ENCODE measurements around the gene IDH1.

Gene IDH1

GRCh38 chr2:208239770-208240493, 14.9 kb downstream of the IDH1 start:
- H3K4me3 ChIP-seq (replicated peaks; ENCODE audit: insufficient read depth, low read length): no peak overlapping the region
- no peak for DNase-seq (ENCODE audit: low read depth in 1 of 2, low spot score in 1 of 2)
- TF ChIP-seq CTCF (IDR thresholded peaks at IDR 0.05; ENCODE audit: insufficient read depth, low read length) (no peak), REST (IDR thresholded peaks at IDR 0.05; ENCODE audit: insufficient replicate concordance, low read depth) (no peak), POLR2AphosphoS5 (IDR thresholded peaks at IDR 0.05; ENCODE audit: low read depth) (no peak), GABPA (IDR thresholded peaks at IDR 0.05; ENCODE audit: low read depth) (no peak), SPI1 (IDR thresholded peaks at IDR 0.05; ENCODE audit: borderline replicate concordance, low read depth) (no peak)
- no peak overlapping the region for H3K27ac ChIP-seq (replicated peaks)
- no peaks in the 10 kb centered on the region for H3K27me3 ChIP-seq (ENCODE audit: insufficient read depth, poor library complexity, severe bottlenecking)

- TF ChIP-seq POLR2AphosphoS5 (IDR thresholded peaks at IDR 0.05; ENCODE audit: low read depth) (no peak), REST (IDR thresholded peaks at IDR 0.05; ENCODE audit: insufficient replicate concordance, low read depth) (no peak), GABPA (IDR thresholded peaks at IDR 0.05; ENCODE audit: low read depth) (no peak), SPI1 (IDR thresholded peaks at IDR 0.05; ENCODE audit: borderline replicate concordance, low read depth) (no peak), CTCF (IDR thresholded peaks at IDR 0.05; ENCODE audit: insufficient read depth, low read length) (no peak)
These were observed 19.0 kb downstream of the IDH1 start for GRCh38 chr2:208235860-208236259.

GRCh38 chr2:208234786-208235185, 20.1 kb downstream of the IDH1 start:
- Histone ChIP-seq H3K27me3 (ENCODE audit: insufficient read depth, poor library complexity, severe bottlenecking) (no peaks in the 10 kb centered on the region), H3K4me3 (replicated peaks; ENCODE audit: insufficient read depth, low read length) (no peak overlapping the region), H3K27ac (replicated peaks) (no peak overlapping the region)
- TF ChIP-seq GABPA (IDR thresholded peaks at IDR 0.05; ENCODE audit: low read depth) (no peak), REST (IDR thresholded peaks at IDR 0.05; ENCODE audit: insufficient replicate concordance, low read depth) (no peak), SPI1 (IDR thresholded peaks at IDR 0.05; ENCODE audit: borderline replicate concordance, low read depth) (no peak), POLR2AphosphoS5 (IDR thresholded peaks at IDR 0.05; ENCODE audit: low read depth) (no peak), CTCF (IDR thresholded peaks at IDR 0.05; ENCODE audit: insufficient read depth, low read length) (no peak)
- no peak for DNase-seq (ENCODE audit: low read depth in 1 of 2, low spot score in 1 of 2)

More at GRCh38 chr2:208235860-208236259, 19.0 kb downstream of the IDH1 start:
- H3K27me3 ChIP-seq (ENCODE audit: insufficient read depth, poor library complexity, severe bottlenecking): no peaks in the 10 kb centered on the region
- no peak for DNase-seq (ENCODE audit: low read depth in 1 of 2, low spot score in 1 of 2)
- no peak overlapping the region for H3K27ac ChIP-seq (replicated peaks)
- no peak overlapping the region for H3K4me3 ChIP-seq (replicated peaks; ENCODE audit: insufficient read depth, low read length)

All from HL-60 (cell line).